Activated T-cell treated with anti-CD3 and anti-CD28 coated beads, Interleukin-2, amount 50 U/mL, for 1 hour (primary cell): ENCODE measurements around the gene TMEM179.
"Not testable (repeated sequence)": the region's sequence is repeated elsewhere in the genome, so short reads cannot be mapped to it uniquely, and the experiment has no call there.

ENCODE experiments used
- DNase-seq: peaks from one replicate; pipeline ENCODE4 v3.0.0-alpha.2; 2020

The TMEM179 gene

DNA sequence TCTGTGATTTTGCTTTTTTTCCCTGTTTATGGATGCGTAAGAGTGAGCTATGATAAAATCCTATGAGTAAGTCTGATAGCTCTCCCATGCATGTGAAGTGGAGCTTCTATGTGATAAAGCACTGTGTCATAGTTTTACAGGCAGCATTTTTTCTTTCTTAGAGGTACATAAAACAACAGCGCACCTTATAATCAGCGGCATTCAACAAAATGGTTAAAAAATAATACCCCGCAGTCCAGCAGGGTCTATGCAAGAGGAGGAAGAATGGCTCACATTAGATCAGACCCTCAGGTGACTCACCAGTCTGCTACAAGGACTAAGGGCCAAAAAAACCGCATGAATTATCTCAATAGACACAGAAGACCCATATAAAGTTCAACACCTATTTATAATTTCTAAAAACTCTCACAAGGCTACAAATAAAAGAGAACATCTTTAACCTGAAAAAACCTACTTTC is 33.0 kb upstream of the TMEM179 start:
- no peak for DNase-seq

DNA sequence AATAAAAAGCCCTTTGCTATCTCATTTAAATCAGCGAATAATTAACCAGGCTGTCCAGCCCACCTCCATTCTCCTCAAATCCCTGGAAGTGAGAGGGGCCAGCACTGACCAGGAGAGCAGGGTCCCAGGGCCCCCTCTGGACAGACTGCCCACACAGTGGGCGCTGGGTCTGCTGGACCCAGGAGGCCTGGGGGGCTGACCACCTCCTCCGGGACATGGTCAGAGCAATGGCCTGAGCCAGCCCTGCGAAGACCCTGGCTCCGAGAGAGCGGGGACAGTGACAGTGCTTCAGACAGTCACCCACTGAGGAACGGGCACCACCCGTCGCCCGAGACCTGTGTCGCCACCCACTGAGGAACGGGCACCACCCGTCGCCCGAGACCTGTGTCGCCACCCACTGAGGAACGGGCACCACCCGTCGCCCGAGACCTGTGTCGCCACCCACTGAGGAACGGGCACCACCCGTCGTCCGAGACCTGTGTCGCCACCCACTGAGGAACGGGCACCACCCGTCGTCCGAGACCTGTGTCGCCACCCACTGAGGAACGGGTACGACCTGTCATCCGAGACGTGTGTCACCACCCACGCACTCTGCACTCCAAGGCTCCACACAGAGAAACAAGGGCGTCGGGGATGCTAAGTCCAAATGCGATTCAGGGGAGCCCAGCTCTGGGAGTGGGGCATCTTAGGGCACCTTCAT is 32.4 kb upstream of the TMEM179 start:
- not testable (repeated sequence) for DNase-seq

DNA sequence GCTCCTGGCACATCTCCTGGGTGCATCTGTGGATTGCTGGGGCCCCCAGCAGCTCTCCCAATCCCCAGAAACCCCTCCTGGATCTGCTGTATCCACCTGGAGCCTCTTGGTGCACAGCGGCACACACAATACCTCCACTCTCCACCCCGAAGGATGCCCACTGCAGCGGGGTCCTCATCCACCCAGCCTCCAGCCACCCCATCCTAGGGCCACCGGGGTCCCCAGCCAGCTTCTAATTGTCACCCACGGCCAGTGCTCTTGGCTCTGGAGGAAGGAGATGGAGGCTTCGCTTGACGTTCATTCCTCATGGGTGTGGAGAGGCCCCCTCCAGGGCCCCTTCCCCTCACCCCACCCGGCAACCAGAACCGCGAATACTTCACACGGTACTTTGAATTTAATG is 31.6 kb upstream of the TMEM179 start:
- DNase-seq, result no peak

DNA sequence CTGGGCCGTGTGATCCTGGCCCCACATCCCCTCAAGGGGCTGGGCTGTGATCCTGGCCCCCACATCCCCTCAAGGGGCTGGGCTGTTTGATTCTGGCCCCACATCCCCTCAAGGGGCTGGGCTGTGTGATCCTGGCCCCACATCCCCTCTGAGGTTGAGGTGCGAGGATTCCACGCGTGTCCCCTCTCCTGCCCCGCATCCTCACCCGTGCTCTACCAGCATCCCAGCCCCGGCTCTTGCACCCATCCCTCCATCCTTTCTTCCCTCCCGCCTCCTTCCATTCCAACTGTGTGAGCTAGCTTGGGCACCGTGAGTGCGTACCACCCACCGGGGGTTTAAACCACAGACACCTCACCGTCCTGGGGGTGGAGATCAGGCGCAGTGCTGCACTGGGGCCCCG is 31.1 kb upstream of the TMEM179 start:
- DNase-seq, result no peak

DNA sequence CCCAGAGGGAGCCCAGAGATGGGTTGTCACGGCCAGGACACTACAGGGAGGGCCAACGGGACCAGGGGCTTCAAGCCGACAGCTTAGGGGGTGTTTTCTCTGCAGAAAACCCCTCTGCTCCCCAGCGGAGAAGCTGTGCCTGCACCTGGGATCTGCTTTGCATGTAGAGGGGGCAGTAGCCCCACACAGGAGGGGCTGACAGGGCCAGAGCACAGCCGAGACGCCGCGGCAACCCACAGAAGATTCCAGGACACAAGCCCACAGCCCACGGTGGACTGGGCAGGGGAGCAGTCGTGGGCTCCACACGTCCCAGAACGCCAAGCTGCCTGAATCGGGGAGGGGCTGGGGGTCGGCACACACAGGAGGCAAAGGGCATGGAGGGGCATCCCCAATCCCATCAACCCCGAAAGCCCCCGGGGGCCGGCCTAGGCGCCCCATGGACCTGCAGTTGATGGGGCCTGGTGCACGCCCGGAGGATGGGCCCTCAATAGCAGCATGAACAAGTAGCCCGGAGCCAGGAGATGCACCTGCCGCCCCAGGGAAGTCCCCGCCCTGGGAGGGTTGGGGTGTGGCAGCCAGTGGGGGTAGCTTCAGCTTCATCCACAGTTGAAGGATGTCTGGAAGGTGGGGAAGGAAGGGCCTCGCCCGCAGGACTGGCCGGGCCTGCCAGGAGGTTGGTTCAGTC is 30.5 kb upstream of the TMEM179 start:
- DNase-seq, result no peak

DNA sequence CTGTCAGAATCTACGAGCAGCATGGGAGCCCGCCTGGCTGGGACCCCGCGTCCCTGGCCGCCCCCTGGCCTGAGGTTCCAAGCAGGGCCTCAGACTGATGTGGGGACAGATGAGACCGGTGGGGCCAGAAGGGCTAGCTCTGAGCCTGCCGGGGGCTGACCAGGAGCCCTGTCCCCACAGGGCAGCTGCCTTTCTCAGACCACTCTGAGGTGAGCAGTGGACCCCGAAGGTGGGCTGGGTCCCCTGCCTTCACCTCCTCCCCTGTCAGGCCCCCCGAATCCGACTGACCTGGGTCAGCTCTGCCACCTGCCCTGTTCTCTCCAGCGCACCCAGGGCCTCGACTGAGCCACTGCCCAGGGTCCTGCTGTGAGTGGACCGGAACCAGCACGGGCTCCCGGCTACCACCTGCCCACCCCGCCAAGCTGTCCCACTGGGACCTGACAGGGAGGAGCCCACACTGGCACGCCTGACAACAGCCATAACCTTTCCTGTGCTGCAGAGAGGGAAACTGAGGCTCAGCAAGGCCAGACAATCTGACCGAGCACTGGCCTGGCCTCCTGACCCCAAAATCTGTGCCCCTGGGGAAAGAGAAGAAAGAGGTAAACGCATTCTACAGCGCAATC is 29.7 kb upstream of the TMEM179 start:
- no peak for DNase-seq

DNA sequence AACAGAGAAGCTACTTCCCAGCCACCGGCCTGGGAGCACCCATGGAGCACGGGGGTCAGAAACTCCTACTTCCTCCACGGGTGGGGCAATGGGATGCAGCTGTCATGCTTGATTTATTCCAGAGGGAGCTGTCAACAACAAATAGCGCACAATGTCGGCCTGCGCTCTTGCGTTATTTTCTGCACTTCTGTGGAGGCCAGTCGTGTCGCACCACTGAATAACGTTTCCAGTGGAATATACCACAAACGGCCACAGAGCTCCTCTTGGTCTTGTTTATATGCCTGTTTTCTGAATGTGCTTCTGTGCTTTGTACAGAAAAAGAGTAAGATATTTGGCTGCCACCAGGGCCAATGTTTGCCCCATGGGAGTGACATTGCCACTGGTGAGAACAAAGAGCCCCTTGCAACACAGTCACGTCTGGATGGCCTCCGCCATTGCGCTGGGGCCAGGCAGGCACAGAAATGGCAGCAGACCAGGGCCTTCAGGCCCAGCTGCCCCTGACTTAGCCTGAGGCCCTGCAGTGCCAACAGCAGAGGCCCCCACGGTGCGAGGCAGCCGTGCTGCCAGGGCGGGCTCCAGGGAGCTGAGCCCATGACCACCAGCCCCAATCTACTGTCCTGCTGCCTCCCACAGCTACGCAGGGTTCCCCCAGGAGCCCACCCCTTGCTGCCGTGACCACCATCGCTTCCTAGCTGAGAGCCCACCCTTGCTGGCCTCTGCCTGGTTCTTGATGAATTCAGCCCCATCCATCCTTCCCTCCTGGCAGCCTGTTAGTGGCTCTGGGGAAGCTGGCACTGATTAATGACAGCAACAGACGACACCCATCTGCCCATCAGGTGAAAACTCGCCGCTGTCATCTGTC is 28.9 kb upstream of the TMEM179 start:
- DNase-seq, result no peak

DNA sequence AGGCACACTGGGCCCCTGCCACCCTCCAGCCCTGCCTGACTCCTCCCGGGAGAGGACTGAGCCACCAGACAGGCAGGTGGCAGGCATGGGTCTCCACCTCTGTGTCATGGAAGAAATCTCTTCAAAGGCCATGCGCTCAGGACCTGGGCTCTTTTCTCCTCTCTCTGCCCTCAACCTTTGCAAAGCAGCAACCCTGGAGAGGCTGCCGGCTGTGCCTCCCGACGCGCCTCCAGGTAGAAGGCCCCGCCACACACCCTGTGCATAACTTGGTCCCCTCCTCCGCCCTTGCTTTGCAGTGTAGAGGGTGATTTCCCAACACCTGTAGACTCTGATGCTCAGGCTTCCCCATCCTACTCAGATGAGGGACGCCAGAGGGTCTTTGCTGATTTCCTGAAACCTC is 28.2 kb upstream of the TMEM179 start:
- no peak for DNase-seq

DNA sequence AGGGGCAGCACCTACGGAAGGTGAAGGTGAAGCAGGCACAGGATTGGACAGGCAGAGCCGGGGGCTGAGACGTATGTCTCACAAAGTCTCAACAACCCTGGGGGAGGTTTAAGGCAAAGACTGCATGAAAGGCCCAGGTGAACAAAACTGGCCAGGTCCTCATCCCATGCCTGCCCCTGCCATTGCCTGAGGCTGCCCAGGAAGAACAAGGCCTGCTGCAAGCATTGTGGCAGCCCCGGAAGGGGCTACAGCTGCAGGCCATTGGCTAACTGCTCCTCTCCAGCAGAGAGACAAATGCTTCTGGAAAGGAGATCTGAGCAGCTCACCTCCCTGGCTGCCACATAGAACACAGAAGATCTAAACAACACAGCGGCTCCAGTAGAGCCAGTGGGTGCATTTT is 20.4 kb upstream of the TMEM179 start:
- DNase-seq, result no peak

DNA sequence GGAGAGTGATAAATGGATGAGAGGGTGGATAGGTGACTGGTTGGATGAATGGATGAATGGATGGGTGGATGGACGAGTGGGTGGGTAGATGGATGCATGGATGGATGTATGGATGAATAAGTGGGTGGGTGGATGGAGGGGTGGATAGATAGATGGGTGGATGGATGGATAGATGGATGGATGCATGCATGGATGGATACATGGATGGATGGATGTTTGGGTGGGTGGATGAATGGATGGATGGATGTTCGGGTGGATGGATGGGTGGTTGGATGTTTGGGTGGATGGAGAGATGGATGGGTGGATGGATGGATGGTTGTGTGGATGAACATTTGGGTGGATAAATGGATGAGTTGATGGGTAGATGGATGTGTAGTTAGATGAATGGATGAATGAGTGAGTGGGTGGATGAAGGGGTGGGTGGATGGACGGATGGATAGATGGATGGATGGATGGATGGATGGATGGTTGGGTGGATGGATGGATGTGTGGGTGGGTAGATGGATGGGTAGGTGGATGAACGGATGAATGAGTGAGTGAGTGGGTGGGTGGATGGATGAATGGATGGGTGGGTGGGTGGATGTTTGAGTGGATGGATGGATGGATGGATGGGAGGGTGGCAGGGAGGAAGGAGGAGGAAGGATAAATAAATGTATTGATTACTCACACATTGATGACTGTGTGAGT is 9.7 kb upstream of the TMEM179 start:
- no peak for DNase-seq

DNA sequence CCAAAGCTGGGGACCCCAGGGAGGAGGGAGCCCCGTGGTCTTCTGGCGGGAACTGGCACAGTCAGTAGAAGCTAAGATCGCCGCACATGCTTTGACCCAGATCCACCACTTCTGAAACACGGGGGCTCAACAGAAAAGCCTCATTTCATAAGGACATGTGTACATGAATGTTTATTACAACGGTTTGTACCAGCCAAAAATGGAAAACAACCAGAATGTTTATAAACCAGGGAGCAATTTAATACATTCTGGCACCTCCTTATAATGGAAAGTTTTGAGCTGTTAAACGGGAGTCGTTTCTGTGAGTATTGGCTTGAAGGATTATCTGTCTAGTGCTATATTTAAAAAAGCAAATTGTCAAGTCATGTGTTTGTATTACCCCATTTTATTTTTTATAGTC is 7.3 kb upstream of the TMEM179 start:
- DNase-seq, result no peak

DNA sequence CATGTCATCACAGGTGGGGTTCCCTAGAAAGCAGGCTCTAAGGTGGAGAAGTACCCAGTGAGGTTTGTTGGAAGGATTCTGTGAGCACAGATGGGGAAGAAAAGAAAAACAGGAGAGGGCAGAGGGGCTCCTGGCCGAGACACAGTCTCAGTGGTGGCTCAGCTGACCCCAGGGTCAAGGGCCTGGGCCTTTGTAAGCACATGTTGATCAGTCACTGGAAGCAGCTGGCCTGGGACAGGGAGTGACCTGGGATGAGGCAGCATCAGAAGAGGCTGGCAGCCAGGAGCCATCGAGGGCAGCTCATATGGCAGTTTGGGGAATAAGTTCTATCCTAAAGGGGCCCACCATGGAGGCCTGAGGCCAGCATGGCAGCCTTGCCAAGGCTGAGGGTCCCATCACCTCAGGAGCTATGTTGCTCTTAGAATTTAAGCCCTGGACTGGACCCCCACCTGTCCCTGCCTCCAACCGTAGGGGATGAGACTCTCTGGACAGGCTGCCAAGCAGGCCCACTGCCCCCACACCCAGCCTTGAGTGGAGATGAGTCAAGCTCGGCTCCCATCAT is 6.3 kb upstream of the TMEM179 start:
- DNase-seq, result no peak

DNA sequence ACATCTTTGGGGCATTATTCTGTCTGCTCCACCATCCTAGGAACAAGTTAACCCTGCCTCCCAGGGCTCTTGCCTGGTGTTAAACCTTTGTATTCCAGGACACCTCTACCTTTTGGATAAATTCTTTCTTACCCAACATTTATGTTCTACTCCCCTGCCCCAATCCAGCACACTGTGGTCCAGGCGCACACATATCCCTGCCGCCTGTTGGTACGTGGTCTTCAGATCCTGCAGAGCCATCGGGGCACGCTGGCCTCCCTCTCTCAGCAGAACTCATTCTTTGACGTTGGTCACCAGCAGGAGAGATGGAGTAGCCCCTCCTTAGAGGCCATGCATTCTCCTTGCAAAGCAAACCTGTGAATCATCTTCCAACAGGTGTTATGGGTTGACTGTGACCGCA is 5.1 kb upstream of the TMEM179 start:
- no peak for DNase-seq

DNA sequence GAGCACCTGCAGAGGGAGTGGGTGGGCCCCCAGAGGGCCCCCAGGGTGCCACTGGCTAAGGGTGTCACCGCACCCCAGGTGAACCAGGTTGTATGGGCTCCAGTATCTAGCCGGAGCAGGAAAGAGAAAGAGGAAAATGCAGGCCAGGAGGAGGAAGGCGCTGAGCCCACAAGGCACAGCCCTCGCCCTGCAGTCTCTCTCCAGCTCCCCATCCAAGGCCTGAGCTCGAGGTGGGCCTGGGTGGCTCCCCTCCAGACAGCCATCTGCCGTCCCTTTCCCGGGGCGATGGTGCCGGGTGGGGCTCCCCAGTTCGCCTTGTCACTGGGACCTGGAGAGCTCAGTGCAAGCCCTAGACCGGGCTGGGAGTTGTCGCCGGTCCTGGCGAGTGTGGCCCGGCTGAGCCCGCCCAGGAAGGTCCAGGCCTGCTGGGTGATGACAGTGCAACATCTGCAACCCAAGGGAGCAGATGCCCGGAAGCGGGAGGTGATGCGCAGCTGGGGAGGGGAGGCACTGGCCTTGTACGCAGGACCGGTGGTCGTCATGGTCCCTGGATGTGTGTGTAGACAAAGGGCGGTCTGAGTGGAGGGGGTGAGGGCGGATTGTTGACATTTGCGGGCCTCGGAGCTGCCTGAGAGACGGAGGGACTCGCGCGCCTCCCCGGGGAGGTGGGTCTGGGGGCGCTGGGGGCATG is 716 bp downstream of the TMEM179 start:
- no peak for DNase-seq

DNA sequence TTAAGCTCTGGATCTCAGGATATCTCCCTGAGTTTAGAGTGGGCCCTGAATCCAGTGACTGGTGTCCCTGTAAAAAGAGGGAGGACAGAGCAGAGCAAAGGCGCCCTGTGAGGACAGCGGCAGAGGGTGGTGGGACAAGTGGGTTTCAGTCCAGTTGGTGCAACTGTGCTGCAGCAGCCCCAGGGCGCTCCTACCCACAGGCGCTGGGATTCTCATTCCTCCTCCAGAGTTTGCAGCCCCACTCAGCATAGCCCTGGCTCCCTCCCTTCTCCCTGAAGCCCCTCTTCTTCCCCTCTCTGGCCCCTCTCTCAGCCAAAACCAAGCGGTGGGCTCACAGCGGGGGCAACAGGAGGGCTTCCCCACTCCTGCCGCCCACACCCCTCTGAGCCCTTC is 1.6 kb downstream of the TMEM179 start:
- DNase-seq, result no peak

DNA sequence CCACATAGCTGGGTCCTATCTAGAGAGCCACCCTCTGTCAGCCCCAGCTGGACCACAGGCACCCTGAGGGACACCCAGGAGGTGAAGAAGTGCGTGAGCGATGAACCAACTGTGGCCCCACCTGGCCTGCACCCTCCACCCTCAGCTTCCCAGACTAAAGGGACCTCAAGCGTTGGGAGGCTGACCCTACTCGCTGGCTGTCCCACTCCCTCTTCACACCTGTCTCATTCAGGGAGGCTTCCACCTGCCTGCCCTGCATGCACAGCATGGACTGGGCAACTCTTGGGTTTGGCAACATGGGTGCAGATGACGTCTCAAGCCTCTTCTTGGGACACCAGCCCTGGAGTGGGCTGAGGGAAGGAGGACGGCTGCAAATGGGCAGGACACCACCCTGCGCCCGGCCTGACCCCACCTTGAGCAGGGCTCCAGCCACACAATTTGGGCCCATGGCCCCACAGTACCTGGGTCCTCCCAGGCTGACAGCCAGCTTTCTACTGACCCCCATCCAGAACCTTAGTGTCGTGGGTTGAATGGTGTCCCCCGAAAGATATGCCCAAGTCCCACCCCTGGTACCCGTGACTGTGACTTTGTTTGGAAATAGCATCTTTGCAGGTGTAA is 2.1 kb downstream of the TMEM179 start:
- no peak for DNase-seq

DNA sequence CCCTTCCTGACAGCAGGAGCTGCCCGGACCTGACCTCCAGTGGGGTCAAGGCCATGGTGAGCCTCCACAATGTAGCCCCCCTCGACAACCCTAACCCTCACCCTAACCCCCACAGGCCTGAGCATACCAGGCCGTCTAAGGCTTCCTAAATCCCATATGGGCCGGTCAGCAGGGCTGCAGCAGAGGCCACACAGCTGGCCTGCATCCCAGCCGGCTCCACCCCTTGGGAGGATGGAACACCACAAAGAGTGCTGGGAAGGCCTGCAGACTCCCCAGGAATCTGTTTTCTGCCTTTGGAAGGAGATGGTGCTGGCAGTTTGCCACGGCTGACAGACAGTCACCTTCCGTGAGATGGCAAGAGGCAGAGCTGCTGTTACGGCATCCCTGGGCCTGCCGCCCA is 2.8 kb downstream of the TMEM179 start:
- no peak for DNase-seq

DNA sequence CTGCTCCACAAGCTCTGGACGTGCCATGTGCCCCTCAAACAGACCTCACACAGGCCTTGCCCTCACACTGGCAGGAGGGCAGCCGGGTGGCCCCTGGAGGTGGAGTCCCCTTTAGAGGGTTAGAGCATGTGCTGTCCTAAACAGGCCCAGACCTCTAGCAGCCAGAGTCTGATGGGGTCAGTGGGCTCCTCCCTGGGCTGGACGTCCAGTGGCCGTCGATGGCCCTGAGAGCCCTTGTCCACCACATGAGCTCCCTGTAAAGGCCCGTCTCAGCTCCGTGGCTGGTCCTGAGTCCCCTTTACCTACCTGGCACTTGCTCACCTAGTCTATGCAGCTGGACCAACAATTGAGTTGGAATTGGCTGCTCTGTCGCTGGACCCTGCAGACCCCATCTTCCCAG is 3.8 kb downstream of the TMEM179 start:
- no peak for DNase-seq

DNA sequence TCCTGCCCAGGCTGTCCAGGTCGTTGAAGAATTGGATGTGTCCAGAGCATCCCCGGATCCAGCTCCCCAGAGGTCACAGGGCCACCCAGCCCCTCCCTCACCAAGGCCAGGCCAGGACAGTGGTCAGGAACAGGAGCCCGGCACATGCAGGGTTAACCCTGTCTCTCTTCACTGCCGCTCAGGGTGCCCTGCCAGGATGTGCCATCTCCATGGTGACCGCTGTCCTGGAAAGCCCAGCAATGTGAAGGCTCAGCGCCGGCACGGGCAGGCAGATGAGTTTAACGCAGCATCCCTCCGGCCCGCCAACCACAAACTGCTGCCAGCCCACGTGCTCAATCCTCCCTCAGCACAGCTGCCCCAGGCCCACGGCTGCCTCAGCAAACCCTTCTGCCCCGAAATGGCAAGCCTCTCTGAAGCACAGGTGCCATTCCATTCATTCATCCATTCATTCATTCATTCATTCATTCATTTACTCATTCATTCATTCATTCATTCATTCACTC is 4.4 kb downstream of the TMEM179 start:
- DNase-seq, result no peak

DNA sequence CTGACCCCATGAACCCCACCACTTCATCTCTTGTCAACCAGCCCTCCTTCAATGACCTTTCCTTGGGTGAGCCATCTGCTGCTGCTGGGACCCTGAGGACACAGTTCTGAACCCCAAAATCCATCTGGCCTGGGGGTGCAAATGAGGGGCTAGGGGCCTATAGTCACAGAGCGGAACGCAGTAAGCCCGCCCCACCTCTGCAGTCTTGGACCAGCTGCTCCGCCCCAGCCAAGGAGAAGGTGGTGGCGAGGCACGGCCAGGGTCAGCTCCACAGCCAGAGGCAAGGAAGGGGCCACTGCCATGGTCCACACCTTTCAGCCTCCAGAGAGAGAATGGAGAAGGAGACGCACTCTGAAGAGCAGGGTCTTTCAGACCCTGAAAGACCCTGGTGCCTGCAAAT is 5.1 kb downstream of the TMEM179 start:
- no peak for DNase-seq

DNA sequence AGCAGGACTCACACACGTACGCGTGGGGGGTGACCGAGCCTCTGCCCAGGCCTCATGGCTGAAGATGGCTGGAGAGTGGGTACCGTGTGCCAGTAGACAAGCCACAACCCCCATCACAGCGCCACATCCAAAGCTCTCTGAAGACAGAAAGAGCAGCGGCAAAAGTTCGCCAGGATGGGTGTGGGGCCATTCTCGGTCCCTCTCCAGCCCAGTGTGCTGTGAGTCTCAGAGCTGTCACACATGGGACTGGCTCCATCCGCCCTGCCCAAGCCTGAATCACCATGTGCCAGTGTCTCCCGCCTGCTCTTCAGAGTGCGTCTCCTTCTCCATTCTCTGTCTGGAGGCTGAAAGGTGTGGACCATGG is 5.7 kb downstream of the TMEM179 start:
- no peak for DNase-seq
